DND-41 (cell line): ENCODE data around the gene SERINC3.

ENCODE experiments used
- EZH2 ChIP-seq: IDR thresholded peaks from 3 replicates; pipeline ENCODE4 v1.6.1; 2012; ENCODE audit warnings: borderline replicate concordance, low read depth, mild to moderate bottlenecking, moderate library complexity, low read length, inconsistent platforms; ENCODE audit not compliant: severe bottlenecking
- TF ChIP-seq, protein P1 (sequence below): IDR thresholded peaks from 2 replicates; pipeline ENCODE4 v1.5.1; 2012; ENCODE audit warnings: borderline replicate concordance, low read length, moderate library complexity, mild to moderate bottlenecking; ENCODE audit not compliant: poor library complexity, severe bottlenecking; ENCODE audit errors: extremely low read depth

DNA sequence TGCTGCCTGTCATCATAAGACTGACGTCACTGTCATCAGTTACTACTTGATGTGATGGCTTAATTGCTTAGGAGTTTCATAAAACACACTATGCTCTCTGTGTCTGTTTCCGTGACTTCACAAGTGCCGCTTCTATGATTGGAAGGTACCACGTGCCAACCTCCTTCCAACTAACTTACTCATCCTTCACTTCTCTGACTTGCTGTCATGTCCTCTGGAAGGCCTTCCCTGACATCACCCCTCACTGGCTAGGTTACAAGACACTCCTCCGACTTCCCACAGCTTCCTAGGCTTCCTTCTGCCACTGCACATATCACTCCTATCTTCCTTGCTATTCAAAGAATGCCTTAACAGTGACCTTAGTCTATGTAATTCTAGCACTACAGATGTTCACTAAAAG lies 20.4 kb downstream of the SERINC3 start:
- TF ChIP-seq, protein P1, sequence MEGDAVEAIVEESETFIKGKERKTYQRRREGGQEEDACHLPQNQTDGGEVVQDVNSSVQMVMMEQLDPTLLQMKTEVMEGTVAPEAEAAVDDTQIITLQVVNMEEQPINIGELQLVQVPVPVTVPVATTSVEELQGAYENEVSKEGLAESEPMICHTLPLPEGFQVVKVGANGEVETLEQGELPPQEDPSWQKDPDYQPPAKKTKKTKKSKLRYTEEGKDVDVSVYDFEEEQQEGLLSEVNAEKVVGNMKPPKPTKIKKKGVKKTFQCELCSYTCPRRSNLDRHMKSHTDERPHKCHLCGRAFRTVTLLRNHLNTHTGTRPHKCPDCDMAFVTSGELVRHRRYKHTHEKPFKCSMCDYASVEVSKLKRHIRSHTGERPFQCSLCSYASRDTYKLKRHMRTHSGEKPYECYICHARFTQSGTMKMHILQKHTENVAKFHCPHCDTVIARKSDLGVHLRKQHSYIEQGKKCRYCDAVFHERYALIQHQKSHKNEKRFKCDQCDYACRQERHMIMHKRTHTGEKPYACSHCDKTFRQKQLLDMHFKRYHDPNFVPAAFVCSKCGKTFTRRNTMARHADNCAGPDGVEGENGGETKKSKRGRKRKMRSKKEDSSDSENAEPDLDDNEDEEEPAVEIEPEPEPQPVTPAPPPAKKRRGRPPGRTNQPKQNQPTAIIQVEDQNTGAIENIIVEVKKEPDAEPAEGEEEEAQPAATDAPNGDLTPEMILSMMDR: no peak
- no peak for TF ChIP-seq EZH2
